PC-9 (cell line): Measurements from ENCODE around the gene C4orf46.

ENCODE experiments used
- EZH2 ChIP-seq: fragments of 200-600 bp; sonication (generic); IDR thresholded peaks from 2 replicates; pipeline ENCODE4 v1.8.0; 2017; ENCODE audit warnings: antibody characterized with exemption, low read depth
- TF ChIP-seq, protein P1 (sequence below): fragments of 200-600 bp; sonication (generic); conservative IDR thresholded peaks from 2 replicates; pipeline ENCODE4 v1.6.1; 2017; ENCODE audit warnings: mixed run types, antibody characterized with exemption, mild to moderate bottlenecking, moderate library complexity

DNA sequence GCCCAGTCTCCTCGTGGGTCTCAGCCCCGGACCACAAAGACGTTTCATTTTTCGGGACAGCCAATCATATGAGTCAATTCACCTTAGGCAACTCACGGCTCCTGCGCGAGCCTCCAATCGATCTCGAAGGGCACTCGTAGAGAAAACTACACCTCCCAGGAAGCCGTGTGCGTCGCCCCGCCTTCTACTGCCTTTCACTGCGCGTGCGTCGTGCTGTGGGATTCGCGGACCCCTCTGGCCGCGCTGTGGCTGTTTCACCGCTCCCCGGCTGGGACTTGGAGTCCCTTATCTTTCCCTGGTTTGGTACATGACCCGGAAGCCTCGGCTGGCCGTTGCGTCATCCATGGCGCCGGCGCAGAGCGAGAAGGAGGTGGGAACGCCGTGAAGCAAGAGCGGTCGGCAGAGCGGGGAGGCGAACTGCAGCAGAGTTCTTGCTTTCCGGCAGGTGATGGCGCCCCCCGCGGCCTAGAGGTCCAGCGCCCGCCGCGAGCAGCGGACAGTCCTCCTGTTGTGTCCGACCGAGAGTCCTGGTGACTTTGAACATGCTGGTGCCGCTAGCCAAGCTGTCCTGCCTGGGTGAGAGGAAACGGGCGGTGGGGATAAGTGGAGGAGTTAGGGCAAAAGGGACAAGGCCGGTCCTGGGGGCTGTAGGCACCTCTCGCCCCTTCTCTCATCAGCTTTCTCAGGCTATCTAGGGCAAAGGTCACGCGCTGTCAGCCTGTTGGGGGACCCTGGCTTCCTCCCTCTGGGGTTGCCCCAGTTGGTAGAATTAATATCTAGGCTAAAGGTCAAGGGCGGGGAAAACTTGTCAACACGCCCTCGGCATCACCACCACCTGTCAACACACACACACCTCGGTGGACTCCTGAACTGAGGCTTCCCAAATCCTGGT is 474 bp upstream of the C4orf46 start, which contains the start of gene ETFDH:
- TF ChIP-seq, protein P1, sequence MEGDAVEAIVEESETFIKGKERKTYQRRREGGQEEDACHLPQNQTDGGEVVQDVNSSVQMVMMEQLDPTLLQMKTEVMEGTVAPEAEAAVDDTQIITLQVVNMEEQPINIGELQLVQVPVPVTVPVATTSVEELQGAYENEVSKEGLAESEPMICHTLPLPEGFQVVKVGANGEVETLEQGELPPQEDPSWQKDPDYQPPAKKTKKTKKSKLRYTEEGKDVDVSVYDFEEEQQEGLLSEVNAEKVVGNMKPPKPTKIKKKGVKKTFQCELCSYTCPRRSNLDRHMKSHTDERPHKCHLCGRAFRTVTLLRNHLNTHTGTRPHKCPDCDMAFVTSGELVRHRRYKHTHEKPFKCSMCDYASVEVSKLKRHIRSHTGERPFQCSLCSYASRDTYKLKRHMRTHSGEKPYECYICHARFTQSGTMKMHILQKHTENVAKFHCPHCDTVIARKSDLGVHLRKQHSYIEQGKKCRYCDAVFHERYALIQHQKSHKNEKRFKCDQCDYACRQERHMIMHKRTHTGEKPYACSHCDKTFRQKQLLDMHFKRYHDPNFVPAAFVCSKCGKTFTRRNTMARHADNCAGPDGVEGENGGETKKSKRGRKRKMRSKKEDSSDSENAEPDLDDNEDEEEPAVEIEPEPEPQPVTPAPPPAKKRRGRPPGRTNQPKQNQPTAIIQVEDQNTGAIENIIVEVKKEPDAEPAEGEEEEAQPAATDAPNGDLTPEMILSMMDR, result peak; percentile 63
- no peak for TF ChIP-seq EZH2
